GM21576 (cell line): Measurements from ENCODE around the gene TEF.
A peak's percentile ranks its signal among the peaks of the same experiment; 100 is the strongest.
"Not testable (repeated sequence)": the region's sequence is repeated elsewhere in the genome, so short reads cannot be mapped to it uniquely, and the experiment has no call there.

Source experiments
- ATAC-seq: cut with Tn5 transposase; IDR thresholded peaks from one replicate; pipeline ENCODE4 v1.9.1; 2021; ENCODE audit warnings: mild to moderate bottlenecking, moderate library complexity; ENCODE audit not compliant: unreplicated experiment

The TEF gene

DNA sequence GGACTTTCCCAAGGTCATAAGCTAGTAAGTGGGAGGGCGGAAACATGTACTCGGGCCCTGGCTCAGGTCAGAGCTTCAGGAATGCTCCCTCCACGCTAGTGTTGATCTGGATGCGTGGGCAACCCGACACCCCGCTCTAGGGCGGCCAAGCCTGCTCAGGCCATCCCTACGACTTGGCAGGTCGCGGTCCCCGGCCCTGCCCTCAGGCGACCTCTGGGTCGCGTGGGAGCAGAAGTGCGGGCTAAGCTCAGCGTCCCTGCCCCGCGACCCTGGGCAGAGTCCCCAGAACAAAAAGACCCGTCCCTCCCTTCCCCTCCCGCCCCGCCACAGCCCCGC lies 781 bp upstream of the TEF start:
- peak; percentile 8 for ATAC-seq

DNA sequence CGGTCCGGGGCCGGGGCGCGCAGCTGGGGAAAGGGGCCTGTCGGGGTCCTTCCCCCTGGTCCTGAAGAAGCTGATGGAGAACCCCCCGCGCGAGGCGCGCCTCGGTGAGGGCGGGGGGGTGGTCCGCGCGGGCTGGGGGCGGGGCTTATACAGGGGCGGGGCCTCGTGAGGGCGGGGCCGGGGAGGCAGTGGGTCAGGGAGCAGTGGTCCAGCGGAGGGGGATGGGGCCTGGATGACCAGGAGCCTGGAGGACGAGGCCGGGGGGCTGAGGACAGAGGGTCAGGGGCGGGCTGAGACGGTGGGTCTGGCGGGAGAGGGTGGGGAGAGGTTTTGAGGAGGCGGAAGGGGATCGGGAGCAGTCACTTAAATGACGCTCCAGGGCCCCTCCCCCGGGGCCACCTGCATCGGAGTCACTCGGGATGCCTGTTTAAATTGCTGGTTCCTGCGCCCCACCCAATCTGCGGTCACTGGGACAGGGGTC lies 396 bp downstream of the TEF start:
- ATAC-seq, result peak; percentile 23

- no peak for ATAC-seq
Observed at GRCh38 chr22:41382610-41383009, 868 bp downstream of the TEF start.

DNA sequence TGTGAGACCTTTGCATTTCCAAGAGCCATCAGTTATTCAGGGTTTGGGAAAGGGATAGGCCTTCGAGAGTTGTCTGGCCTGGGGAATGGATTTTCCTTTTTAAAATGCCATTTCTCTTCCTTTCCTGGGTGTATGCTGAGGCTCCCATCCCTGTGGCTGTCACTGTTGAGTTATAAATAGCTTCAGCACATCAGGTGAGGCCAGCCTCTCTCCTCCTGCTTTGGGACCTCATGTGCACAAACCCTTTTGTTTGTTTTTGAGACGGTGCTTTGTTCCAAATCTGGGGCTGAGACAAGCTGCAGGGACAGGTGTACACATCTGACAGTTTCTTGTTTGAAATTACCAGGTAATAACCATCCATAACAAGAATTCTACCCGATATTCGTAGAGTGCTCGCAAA lies 1.3 kb downstream of the TEF start:
- ATAC-seq, result no peak

- no peak for ATAC-seq
Observed at GRCh38 chr22:41384128-41384527, 2.4 kb downstream of the TEF start.

GRCh38 chr22:41387341-41387740 lies 5.6 kb downstream of the TEF start:
- no peak for ATAC-seq

DNA sequence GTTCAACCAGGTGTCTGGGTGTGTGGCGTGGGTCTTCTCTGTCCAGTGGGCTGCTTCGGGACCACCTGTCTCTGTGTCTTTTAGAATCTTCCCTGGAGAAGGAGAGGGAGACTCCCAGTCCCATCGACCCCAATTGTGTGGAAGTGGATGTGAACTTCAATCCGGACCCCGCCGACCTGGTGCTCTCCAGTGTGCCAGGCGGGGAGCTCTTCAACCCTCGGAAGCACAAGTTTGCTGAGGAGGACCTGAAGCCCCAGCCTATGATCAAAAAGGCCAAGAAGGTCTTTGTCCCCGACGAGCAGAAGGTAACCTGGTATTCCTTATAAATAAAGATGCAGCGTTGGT lies 12.2 kb downstream of the TEF start:
- ATAC-seq, result no peak

- no peak for ATAC-seq
Observed at GRCh38 chr22:41395531-41396240, 13.9 kb downstream of the TEF start.

DNA sequence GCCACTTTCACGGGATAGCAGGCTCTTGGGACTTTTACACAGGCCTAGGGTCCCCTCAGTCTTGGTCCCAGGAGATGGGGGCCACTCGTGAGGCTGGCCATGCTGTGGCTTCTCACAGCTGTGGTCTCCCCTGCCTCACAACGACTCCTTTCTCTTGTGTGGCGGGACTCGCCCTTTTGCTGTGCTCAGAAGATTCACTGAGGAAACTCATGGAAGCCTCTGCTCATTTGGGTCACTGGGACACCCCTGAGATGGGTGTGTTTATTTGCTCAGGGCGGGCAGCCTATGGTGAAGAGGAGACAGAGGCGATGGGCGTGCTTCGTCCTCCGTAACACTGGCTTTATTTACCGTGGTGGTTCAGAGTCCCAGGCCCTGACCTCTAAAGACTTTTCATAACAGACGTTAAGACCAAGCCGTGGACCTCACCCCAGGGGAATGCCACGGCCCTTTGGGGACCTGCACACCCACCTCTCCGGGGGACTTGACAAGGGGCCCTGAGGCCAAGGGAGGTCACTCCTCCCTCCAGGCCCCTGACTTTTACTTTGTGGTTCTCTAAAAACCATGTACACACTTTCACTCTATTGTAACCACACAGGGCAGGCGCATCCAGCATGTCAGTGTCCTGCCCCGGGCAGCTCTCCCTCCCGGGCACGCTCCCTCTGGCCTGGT lies 15.5 kb downstream of the TEF start:
- no peak for ATAC-seq

GRCh38 chr22:41398921-41399320 lies 17.2 kb downstream of the TEF start:
- no peak for ATAC-seq

- no peak for ATAC-seq
Observed at GRCh38 chr22:41401781-41402648, 20.3 kb downstream of the TEF start.

DNA sequence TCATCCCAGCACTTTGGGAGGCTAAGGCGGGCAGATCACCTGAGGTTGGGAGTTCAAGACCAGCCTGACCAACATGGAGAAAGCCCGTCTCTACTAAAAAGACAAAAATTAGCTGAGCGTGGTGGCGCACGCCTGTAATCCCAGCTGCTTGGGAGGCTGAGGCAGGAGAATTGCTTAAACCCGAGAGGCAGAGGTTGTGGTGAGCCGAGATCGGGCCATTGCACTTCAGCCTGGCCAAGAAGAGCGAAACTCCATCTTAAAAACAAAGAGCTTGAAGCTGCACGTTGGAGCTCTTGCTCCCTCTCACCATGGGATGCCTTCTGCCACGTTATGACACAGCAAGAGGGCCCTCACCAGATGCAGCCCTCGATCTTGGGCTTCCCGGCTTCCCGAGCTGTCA lies 21.1 kb downstream of the TEF start:
- ATAC-seq, result not testable (repeated sequence)

DNA sequence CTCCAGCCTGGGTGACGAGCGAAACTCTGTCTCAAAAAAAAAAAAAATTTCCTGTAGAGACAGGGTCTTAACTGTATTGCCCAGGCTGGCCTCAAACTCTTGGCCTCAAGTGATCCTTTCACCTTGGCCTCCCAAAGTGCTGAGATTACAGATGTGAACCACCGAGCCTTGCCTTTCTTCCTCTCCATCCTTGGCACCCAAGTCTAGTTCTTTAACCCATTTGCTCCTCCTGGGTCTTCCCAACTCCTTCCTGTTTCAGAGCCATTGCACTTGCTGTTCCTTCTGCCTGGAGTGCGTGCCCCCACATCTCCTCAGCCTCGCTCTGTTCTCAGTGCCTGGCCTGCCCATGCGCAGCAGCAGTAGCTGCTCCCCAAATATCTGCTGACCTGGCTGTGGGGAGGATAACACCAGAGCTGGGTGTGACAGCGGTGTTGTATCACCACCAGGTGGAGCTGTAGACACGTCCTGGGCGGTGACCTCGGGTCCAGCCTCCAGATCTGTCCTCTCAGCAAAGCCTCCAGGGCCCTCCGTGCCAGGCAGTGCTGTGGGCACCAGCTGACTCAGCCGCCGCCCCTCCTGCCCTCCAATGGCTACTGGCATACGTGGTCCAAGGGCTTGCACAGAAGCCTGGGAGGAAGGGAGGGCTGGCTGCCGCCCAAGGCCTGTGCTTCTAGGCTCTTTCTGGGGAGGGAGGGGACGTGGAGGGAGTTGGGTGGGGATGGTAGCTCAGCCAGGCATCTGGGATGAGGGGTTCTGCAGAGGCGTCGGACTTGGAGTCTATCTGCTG lies 22.0 kb downstream of the TEF start:
- ATAC-seq, result peak; percentile 71

GRCh38 chr22:41405588-41405987 lies 23.8 kb downstream of the TEF start:
- ATAC-seq, result no peak

DNA sequence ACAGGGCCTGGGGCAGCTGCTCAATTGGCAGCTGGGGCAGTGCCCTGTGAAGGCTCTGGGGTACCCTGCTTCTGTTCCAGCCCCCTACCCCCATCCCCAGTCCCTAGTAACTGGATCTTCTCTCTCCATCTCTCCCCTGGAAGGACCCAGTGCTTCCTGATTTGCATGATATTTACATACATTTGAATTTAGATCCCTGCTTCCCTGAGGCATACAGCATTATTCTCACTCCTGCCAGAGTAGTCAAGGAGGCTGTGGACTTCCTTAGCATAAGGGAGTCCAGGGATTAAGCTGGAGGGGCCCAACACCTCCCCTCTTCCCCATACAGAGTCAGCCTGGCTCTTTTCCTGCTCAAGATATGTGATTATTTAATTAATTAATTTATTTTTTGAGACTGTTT lies 24.7 kb downstream of the TEF start:
- ATAC-seq, result no peak

- ATAC-seq, result no peak
Observed at GRCh38 chr22:41407433-41407832, 25.7 kb downstream of the TEF start.

DNA sequence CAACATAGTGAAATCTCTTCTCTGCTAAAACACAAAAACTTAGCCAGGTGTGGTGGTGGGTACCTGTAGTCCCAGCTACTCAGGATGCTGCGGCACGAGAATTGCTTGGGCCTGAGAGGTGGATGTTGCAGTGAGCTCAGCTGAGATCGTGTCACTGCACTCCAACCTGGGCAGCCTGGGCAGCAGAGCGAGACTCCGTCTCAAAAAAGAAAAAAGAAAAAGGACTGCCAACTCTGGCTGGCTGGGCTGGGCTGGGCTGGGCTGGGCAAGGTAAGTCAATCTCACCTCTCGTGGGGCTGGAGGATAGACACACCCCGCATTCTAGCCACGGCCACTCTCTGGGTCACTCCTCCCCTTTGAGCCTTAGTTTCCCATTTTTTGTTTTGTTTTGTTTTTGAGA lies 26.9 kb downstream of the TEF start:
- ATAC-seq, result no peak

DNA sequence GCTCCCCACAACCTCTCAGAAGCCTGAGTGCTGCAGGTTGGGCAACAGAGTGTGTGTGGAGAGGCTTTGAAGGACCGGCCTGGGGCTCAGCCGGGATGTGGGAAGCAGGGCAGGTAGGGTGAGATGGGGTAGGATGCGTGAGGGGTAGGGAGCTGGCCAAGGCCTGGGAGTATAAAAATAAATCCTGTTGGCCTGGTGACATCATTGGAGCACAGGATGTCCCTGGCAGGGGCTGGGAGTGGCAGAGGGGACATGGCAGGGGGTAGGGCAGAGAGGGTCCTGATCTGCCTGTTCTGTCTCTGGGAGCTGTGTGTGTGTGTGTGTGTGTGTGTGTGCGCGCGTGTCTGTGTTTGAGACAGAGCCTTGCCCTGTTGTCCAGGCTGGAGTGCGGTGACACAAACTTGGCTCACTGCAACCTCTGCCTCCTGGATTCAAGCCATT lies 28.6 kb downstream of the TEF start:
- ATAC-seq, result no peak

DNA sequence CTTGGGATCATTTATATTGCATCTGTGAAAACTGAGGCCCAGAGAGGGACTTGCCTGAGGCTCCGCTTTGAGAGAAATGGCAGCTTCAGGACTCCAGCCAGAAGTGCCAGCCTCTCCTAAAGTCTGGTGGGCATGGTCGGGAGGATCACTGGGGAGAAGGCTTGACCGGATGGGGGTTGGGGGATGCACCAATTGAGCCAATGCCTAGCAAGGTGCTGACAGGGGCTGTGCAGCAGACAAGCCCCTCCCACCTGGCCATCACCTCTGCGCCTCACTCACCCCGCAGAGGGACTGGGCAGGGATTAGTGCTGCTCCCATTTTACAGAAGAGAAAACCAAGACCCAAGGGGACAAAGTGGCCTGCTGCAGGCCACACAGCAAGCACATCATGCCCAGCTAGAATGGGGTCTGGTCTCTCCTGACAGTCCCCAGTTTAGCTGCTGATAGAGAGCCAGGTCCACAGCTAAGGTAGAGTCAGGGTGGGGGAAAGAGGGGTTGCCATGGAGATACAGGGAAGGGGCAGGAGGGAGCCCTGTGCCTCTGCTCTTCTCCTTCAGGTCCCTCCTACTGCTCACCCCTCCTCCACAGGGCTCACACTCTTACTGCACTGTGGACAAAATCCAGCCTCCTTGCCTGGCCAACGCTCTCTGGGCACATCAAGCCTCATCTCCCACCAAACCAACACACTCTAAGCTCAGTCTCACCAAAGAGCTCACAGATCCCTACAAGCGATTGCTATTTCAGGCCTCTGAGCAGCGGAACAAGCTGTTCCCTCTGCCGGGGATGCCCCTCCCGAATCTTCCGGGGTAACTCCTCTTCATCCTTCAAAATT lies 29.5 kb downstream of the TEF start:
- no peak for ATAC-seq

DNA sequence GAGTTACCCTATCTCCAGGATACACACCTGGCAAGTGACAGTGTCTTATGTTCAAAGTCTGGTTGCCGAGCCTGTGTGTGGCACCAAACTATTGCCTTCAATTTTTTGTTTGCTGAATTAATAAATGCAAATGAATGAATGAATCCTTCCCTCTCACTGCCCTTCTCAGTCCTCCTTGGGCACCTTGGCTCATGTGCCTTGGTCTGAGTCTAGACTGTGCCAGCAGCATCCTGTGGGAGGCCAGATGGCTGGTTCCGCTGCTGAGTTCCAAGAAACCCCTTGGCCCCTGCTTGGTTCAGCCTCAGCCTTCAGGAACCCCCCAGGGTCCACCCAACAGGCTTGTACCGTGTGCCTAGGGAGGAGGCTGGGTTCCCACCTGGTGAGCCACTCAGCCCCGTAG lies 33.8 kb downstream of the TEF start:
- ATAC-seq, result no peak
